ENCODE results near the gene SWT1. TPM values are rescaled to one million over a fixed set of nuclear protein-coding genes. Genes with fewer than 3 reads are reported as not detected.
A peak's percentile ranks its signal among the peaks of the same experiment; 100 is the strongest.
"Not testable (repeated sequence)": the region's sequence is repeated elsewhere in the genome, so short reads cannot be mapped to it uniquely, and the experiment has no call there.

The SWT1 gene
- total and polyA plus RNA-seq, 4 experiments from 2014 or later, result 5.8 to 10.6 (median 7.8) TPM

- Histone ChIP-seq H3K27ac (ENCODE audit: low read depth, low read length) (no peak overlapping the region), H3K36me3 (ENCODE audit: insufficient read depth, low read length) (peaks cover 5% of the 10 kb centered on the region), H3K4me1 (ENCODE audit: insufficient read depth, low read length) (no peaks in the 10 kb centered on the region), H3K27me3 (ENCODE audit: insufficient read depth, low read length) (no peaks in the 10 kb centered on the region), H3K4me3 (ENCODE audit: low read length in 2 of 2) (no peak overlapping the region), H3K9me3 (ENCODE audit: control insufficient read depth in 1 of 2, low read length in 2 of 2) (no peaks in the 10 kb centered on the region)
- peaks cover 0 to 4% (median 2%) of the 10 kb centered on the region in 4 donors for H3K4me1 Mint-ChIP-seq
- no peak overlapping the region for H3K4me3 Mint-ChIP-seq
- no peak for DNase-seq
- CTCF ChIA-PET (ENCODE audit: partially characterized antibody), result no interaction called here
- H3K27me3 Mint-ChIP-seq, result no peaks in the 10 kb centered on the region
- POLR2A ChIA-PET (ENCODE audit: partially characterized antibody), result no interaction called here
- H3K27ac Mint-ChIP-seq, result peak overlapping the region in 3 of 7 donors; percentile 24 to 65 (median 42)
- H3K36me3 Mint-ChIP-seq, result peaks cover 46 to 53% of the 10 kb centered on the region in 2 donors
- no peaks in the 10 kb centered on the region for H3K9me3 Mint-ChIP-seq
- intact Hi-C loops (cut with micrococcal nuclease), result loop anchor here (5.0 kb wide), 1 partner anchor 1089 kb away; no protein-coding TSS in a partner anchor
Observed at GRCh38 chr1:185166106-185166505, 9.1 kb downstream of the SWT1 start.

- Histone ChIP-seq H3K4me3 (ENCODE audit: low read length in 2 of 2) (no peak overlapping the region), H3K27ac (ENCODE audit: low read depth, low read length) (no peak overlapping the region), H3K4me1 (ENCODE audit: insufficient read depth, low read length) (no peaks in the 10 kb centered on the region), H3K9me3 (ENCODE audit: control insufficient read depth in 1 of 2, low read length in 2 of 2) (no peaks in the 10 kb centered on the region), H3K27me3 (ENCODE audit: insufficient read depth, low read length) (no peaks in the 10 kb centered on the region), H3K36me3 (ENCODE audit: insufficient read depth, low read length) (peaks cover 5% of the 10 kb centered on the region)
- ChIA-PET POLR2A (ENCODE audit: partially characterized antibody) (interaction anchor here (0.7 kb wide), 1 partner anchor 14 kb away, joined by 4 read pairs; no protein-coding TSS in a partner anchor), CTCF (ENCODE audit: partially characterized antibody) (interaction anchor here (0.7 to 3.2 kb wide), 31 partner anchors 9 to 525 kb away, joined by 3 to 25 read pairs (median 3); partner anchors contain the start of genes IVNS1ABP, RNF2, SWT1 and TRMT1L)
- Mint-ChIP-seq H3K9me3 (no peaks in the 10 kb centered on the region), H3K27me3 (no peaks in the 10 kb centered on the region), H3K36me3 (peaks cover 34 to 45% of the 10 kb centered on the region in 2 donors), H3K4me3 (peak overlapping the region in 1 of 8 donors; percentile 57), H3K27ac (peak overlapping the region in 4 of 7 donors; percentile 37 to 55 (median 40)), H3K4me1 (peaks cover 0 to 4% (median 2%) of the 10 kb centered on the region in 4 donors)
- peak; percentile 41 to 51 (median 44) for DNase-seq
- intact Hi-C loops (cut with micrococcal nuclease), result loop anchor here (1.0 to 5.0 kb wide), 3 partner anchors 188 to 502 kb away; no protein-coding TSS in a partner anchor
Observed at GRCh38 chr1:185170291-185170848, 13.4 kb downstream of the SWT1 start.

GRCh38 chr1:185193756-185194155 lies 36.8 kb downstream of the SWT1 start:
- intact Hi-C loops (cut with micrococcal nuclease), result no loop called here
- ChIA-PET CTCF (ENCODE audit: partially characterized antibody) (no interaction called here), POLR2A (ENCODE audit: partially characterized antibody) (no interaction called here)

GRCh38 chr1:185198712-185199111 lies 41.7 kb downstream of the SWT1 start:
- H3K4me1 ChIP-seq (ENCODE audit: insufficient read depth, low read length); H3K27me3 Mint-ChIP-seq; H3K4me3 ChIP-seq (ENCODE audit: low read length in 2 of 2); POLR2A ChIA-PET (ENCODE audit: partially characterized antibody); intact Hi-C loops (cut with micrococcal nuclease); H3K4me3 Mint-ChIP-seq; H3K9me3 ChIP-seq (ENCODE audit: control insufficient read depth in 1 of 2, low read length in 2 of 2); DNase-seq; H3K36me3 ChIP-seq (ENCODE audit: insufficient read depth, low read length); H3K27ac Mint-ChIP-seq; H3K27ac ChIP-seq (ENCODE audit: low read depth, low read length); H3K4me1 Mint-ChIP-seq; H3K27me3 ChIP-seq (ENCODE audit: insufficient read depth, low read length): not testable (repeated sequence)
- CTCF ChIA-PET (ENCODE audit: partially characterized antibody), result interaction anchor here (0.6 kb wide), 1 partner anchor 167 kb away, joined by 3 read pairs; no protein-coding TSS in a partner anchor
- H3K9me3 Mint-ChIP-seq, result peaks cover 5 to 22% (median 15%) of the 10 kb centered on the region in 8 donors
- H3K36me3 Mint-ChIP-seq, result peaks cover 43 to 68% of the 10 kb centered on the region in 2 donors

More at GRCh38 chr1:185193756-185194155, 36.8 kb downstream of the SWT1 start:
- H3K36me3 ChIP-seq (ENCODE audit: insufficient read depth, low read length), result no peaks in the 10 kb centered on the region
- no peak overlapping the region for H3K27ac ChIP-seq (ENCODE audit: low read depth, low read length)
- H3K27me3 ChIP-seq (ENCODE audit: insufficient read depth, low read length), result no peaks in the 10 kb centered on the region
- Mint-ChIP-seq H3K36me3 (peaks cover 45 to 70% of the 10 kb centered on the region in 2 donors), H3K4me3 (peak overlapping the region in 1 of 8 donors; percentile 52), H3K27me3 (no peaks in the 10 kb centered on the region), H3K4me1 (peaks cover 0 to 2% (median 0%) of the 10 kb centered on the region in 4 donors), H3K9me3 (peaks cover 5 to 16% (median 11%) of the 10 kb centered on the region in 8 donors), H3K27ac (no peak overlapping the region)
- H3K4me3 ChIP-seq (ENCODE audit: low read length in 2 of 2), result no peak overlapping the region
- no peaks in the 10 kb centered on the region for H3K4me1 ChIP-seq (ENCODE audit: insufficient read depth, low read length)
- no peak for DNase-seq
- H3K9me3 ChIP-seq (ENCODE audit: control insufficient read depth in 1 of 2, low read length in 2 of 2), result no peaks in the 10 kb centered on the region

- Mint-ChIP-seq H3K27ac (no peak overlapping the region), H3K4me3 (no peak overlapping the region), H3K27me3 (no peaks in the 10 kb centered on the region), H3K9me3 (peaks cover 5 to 22% (median 15%) of the 10 kb centered on the region in 8 donors), H3K4me1 (no peaks in the 10 kb centered on the region), H3K36me3 (peaks cover 43 to 48% of the 10 kb centered on the region in 2 donors)
- Histone ChIP-seq H3K4me1 (ENCODE audit: insufficient read depth, low read length) (no peaks in the 10 kb centered on the region), H3K27ac (ENCODE audit: low read depth, low read length) (no peak overlapping the region), H3K36me3 (ENCODE audit: insufficient read depth, low read length) (no peaks in the 10 kb centered on the region), H3K9me3 (ENCODE audit: control insufficient read depth in 1 of 2, low read length in 2 of 2) (no peaks in the 10 kb centered on the region), H3K4me3 (ENCODE audit: low read length in 2 of 2) (no peak overlapping the region), H3K27me3 (ENCODE audit: insufficient read depth, low read length) (no peaks in the 10 kb centered on the region)
- intact Hi-C loops (cut with micrococcal nuclease), result no loop called here
- DNase-seq, result no peak
- CTCF ChIA-PET (ENCODE audit: partially characterized antibody), result no interaction called here
- POLR2A ChIA-PET (ENCODE audit: partially characterized antibody), result no interaction called here
Observed at GRCh38 chr1:185200889-185201288, 43.9 kb downstream of the SWT1 start.

- Mint-ChIP-seq H3K4me1 (no peaks in the 10 kb centered on the region), H3K36me3 (peaks cover 25 to 38% of the 10 kb centered on the region in 2 donors), H3K4me3 (no peak overlapping the region), H3K27me3 (no peaks in the 10 kb centered on the region), H3K9me3 (peaks cover 0 to 18% (median 7%) of the 10 kb centered on the region in 8 donors), H3K27ac (peak overlapping the region in 1 of 7 donors; percentile 5)
- Histone ChIP-seq H3K9me3 (ENCODE audit: control insufficient read depth in 1 of 2, low read length in 2 of 2) (no peaks in the 10 kb centered on the region), H3K27ac (ENCODE audit: low read depth, low read length) (no peak overlapping the region), H3K4me3 (ENCODE audit: low read length in 2 of 2) (no peak overlapping the region), H3K4me1 (ENCODE audit: insufficient read depth, low read length) (no peaks in the 10 kb centered on the region), H3K27me3 (ENCODE audit: insufficient read depth, low read length) (no peaks in the 10 kb centered on the region), H3K36me3 (ENCODE audit: insufficient read depth, low read length) (no peaks in the 10 kb centered on the region)
- intact Hi-C loops (cut with micrococcal nuclease), result no loop called here
- peak in 1 of 5 donors; percentile 3 for DNase-seq
- CTCF ChIA-PET (ENCODE audit: partially characterized antibody), result no interaction called here
- POLR2A ChIA-PET (ENCODE audit: partially characterized antibody), result no interaction called here
Observed at GRCh38 chr1:185207170-185207569, 50.2 kb downstream of the SWT1 start.

GRCh38 chr1:185207980-185208602 lies 51.1 kb downstream of the SWT1 start:
- ChIA-PET CTCF (ENCODE audit: partially characterized antibody) (no interaction called here), POLR2A (ENCODE audit: partially characterized antibody) (no interaction called here)
- no peak overlapping the region for H3K27ac ChIP-seq (ENCODE audit: low read depth, low read length)
- H3K27me3 ChIP-seq (ENCODE audit: insufficient read depth, low read length), result no peaks in the 10 kb centered on the region
- no peaks in the 10 kb centered on the region for H3K27me3 Mint-ChIP-seq
- H3K4me1 ChIP-seq (ENCODE audit: insufficient read depth, low read length), result no peaks in the 10 kb centered on the region
- no peak overlapping the region for H3K27ac Mint-ChIP-seq
- no peaks in the 10 kb centered on the region for H3K4me1 Mint-ChIP-seq
- H3K9me3 Mint-ChIP-seq, result peaks cover 0 to 19% (median 7%) of the 10 kb centered on the region in 8 donors
- no peak overlapping the region for H3K4me3 Mint-ChIP-seq
- intact Hi-C loops (cut with micrococcal nuclease), result no loop called here
- no peak for DNase-seq
- no peaks in the 10 kb centered on the region for H3K36me3 ChIP-seq (ENCODE audit: insufficient read depth, low read length)
- peaks cover 28 to 37% of the 10 kb centered on the region in 2 donors for H3K36me3 Mint-ChIP-seq
- no peaks in the 10 kb centered on the region for H3K9me3 ChIP-seq (ENCODE audit: control insufficient read depth in 1 of 2, low read length in 2 of 2)
- no peak overlapping the region for H3K4me3 ChIP-seq (ENCODE audit: low read length in 2 of 2)
